Adrenal gland (tissue), 12 donors: ENCODE measurements around the gene NAP1L4. TPM values are rescaled to one million over a fixed set of nuclear protein-coding genes. Genes with fewer than 3 reads are reported as not detected.

ENCODE experiments used
- DNase-seq, 7 donors: peaks; one replicate each; pipeline ENCODE4 v3.0.0-alpha.2; 2019 to 2020
- H3K27ac ChIP-seq, 5 donors: fragments of 200-600 bp; sonication (generic) in 4 of 5; 1 replicate in 3 of 5; 2 replicates in 2 of 5; pipeline versions ENCODE4 v1.5.1 to v1.8.0; 2016 to 2020; ENCODE audit warnings: mild to moderate bottlenecking in 1 of 5
- H3K27me3 ChIP-seq: fragments of 200-600 bp; 2 replicates; pipeline ENCODE4 v1.8.0; 2021
- H3K36me3 ChIP-seq, 2 donors: fragments of 200-600 bp; replicated peaks in 1 of 2; 1 replicate in 1 of 2; 2 replicates in 1 of 2; pipeline versions ENCODE4 v1.5.1 to v1.8.0; 2018 to 2022
- H3K4me1 ChIP-seq, 2 donors: fragments of 200-600 bp; replicated peaks in 1 of 2; 1 replicate in 1 of 2; 2 replicates in 1 of 2; pipeline versions ENCODE4 v1.5.1 to v1.8.0; 2018 to 2021
- H3K4me3 ChIP-seq, 4 donors: fragments of 200-600 bp; sonication (generic) in 3 of 4; one replicate each; pipeline ENCODE4 v1.5.1; 2016 to 2018
- H3K9me3 ChIP-seq, 3 donors: fragments of 200-600 bp; sonication (generic) in 1 of 3; replicated peaks in 1 of 3; 1 replicate in 2 of 3; 2 replicates in 1 of 3; pipeline versions ENCODE4 v1.5.1 to v1.8.0; 2016 to 2021
- CTCF ChIP-seq, 6 experiments: fragments of 450-650 bp in 4 of 6; fragments of 200-600 bp in 2 of 6; sonication (generic) in 1 of 6; IDR thresholded peaks; 1 replicate in 5 of 6; 2 replicates in 1 of 6; pipeline versions ENCODE4 v1.5.1 to v1.8.0; 2016 to 2021; ENCODE audit warnings: antibody characterized with exemption in 6 of 6, mild to moderate bottlenecking in 2 of 6, moderate library complexity in 1 of 6
- POLR2A ChIP-seq, 2 donors: fragments of 450-650 bp; IDR thresholded peaks; one replicate each; pipeline ENCODE4 v1.6.1; 2017; ENCODE audit warnings: antibody characterized with exemption in 2 of 2, mild to moderate bottlenecking in 2 of 2, moderate library complexity in 1 of 2
- WGBS, 4 donors: extraction: QIAGEN DNeasy Blood & Tissue Kit in 2 of 4; methylation state at CpG; one replicate each; pipeline versions ENCODE4 v1.1.5 to v1.1.7; 2013 to 2017; 5-methylcytosine and 5-hydroxymethylcytosine counted together
- intact Hi-C, 2 donors: fragments of 100-400 bp; cut with DNase I; formaldehyde crosslinking; loops; one replicate each; pipeline versions ENCODE4 v1.14.1 to v1.15.0; 2022 to 2023
- polyA plus RNA-seq, 3 donors: library from polyadenylated mRNA; stranded (reverse); fragments of 200-250 nt in 2 of 3; fragments of 350-450 nt in 1 of 3; fragmentation: Illumina TruSeq in 1 of 3; extraction: RNeasy Lipid Tissue Mini Kit (QIAGEN cat#74804) in 1 of 3; gene quantifications; one replicate each; pipeline ENCODE4 v1.2.3, GENCODE V29; 2013 to 2014
- total RNA-seq, 9 donors: library from RNA; depleted of rRNA in 4 of 9; stranded (reverse); fragments of >200 nt in 4 of 9; fragments of 120-200 nt in 1 of 9; fragmentation: NEBNext Ultra II Directional in 1 of 9; extraction: Animal tissue kit (Norgen Biotek cat#: 25700) in 1 of 9; gene quantifications; one replicate each; pipeline versions ENCODE4 v1.1.0 to v1.2.4, GENCODE V29; 2013 to 2023
- donor health status: healthy with polysubstance abuse.
- donor health status: Bipolar disorder and iron deficiency.
- donor health status: DM: yes; HTN: yes; CAD: no.
- donor health status: DM: no; HTN: no; CAD: no.
- donor health status: DM: no; HTN: no; CAD: no.
- donor health status: DM: yes; HTN: yes; CAD: no.

The NAP1L4 gene
- total and polyA plus RNA-seq, 12 donors: 39.7 to 128 (median 79.9) TPM

DNA sequence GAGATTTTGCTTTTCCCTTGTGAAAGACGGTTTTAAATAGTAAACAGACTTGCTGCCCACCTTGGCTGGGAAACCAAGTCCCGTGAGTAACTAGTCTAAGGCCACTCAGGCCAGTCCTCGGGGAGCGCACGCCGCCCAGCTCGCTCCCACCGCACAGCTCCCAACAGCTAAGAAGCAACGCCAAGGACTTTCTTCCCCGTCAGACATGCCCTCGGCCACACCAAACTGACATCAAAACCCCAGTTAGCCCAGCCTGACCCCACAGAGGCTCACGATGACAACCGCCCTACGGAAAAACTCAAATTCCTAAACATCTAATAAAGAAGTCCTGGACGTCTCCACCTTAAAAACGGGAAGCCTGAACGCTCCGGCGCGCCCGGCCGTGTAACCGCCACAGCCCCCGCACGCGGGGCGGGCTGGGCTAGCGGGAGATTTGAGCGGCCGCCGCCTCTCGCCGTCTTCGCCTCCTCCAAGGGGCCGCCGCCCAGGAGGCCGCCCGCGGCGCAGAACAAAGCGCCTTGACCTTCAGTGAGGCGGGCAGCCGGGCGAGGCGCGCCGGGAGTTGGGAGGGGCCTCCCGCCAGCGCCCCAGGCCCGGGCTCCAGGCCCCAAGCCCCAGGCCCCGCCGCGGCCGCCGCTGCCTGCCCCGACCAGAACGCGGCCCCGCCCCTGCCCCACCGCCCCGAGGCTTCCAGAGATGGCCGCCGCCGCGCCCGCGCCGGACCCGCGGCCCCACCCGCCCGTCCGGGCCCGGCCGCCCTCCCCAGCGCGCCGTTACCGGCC, 486 bp downstream of the NAP1L4 start:
- H3K4me3 ChIP-seq: peak overlapping the region; percentile 21 to 96 (median 82)
- intact Hi-C loops: no loop called here
- peak overlapping the region; percentile 66 to 99 (median 92) for H3K27ac ChIP-seq
- H3K4me1 ChIP-seq: peaks cover 16 to 47% of the 10 kb centered on the region in 2 donors
- DNase-seq: peak in 6 of 7 donors; percentile 54 to 62 (median 60)
- H3K9me3 ChIP-seq: no peaks in the 10 kb centered on the region
- peak; percentile 21 to 44 for TF ChIP-seq POLR2A (IDR thresholded peaks at IDR 0.05)
- TF ChIP-seq CTCF (IDR thresholded peaks at IDR 0.05): peak in 1 of 6 experiments; percentile 7
- no peaks in the 10 kb centered on the region for H3K36me3 ChIP-seq
- 0 to 1% (median 0%) methylated on average over 14 to 79 of the region's 79 CpGs for WGBS, 4 donors
- no peaks in the 10 kb centered on the region for H3K27me3 ChIP-seq

GRCh38 chr11:2990617-2991451, 1.3 kb downstream of the NAP1L4 start:
- H3K4me1 ChIP-seq: peaks cover 16 to 54% of the 10 kb centered on the region in 2 donors
- peak in 2 of 7 donors; percentile 21 to 55 for DNase-seq

DNA sequence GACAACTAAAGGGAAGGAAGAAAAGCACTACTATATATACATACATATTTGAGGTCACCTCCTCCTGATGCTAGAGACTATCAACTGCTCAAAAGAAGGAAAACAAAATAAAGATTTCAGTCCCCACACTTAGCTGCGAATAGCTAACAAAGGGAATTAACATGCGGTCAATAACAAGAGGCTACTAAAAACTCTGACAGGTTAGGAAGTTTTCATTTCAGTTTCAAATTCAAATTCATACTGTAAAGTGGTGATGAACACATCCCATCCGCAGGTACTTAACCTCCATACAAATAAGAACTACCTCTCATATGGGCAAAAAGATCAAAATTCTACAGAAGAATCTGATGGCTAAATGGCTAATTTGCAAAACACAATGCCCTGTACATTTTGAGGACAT, 2.6 kb downstream of the NAP1L4 start:
- H3K9me3 ChIP-seq: no peaks in the 10 kb centered on the region
- H3K27ac ChIP-seq: no peak overlapping the region
- H3K36me3 ChIP-seq: no peaks in the 10 kb centered on the region
- intact Hi-C loops: no loop called here
- no peaks in the 10 kb centered on the region for H3K27me3 ChIP-seq
- H3K4me3 ChIP-seq: no peak overlapping the region
- TF ChIP-seq POLR2A (IDR thresholded peaks at IDR 0.05) (no peak), CTCF (IDR thresholded peaks at IDR 0.05) (no peak)
- 43 to 51% (median 50%) methylated on average over 3 of the region's 3 CpGs for WGBS, 4 donors
- H3K4me1 ChIP-seq: peaks cover 16 to 65% of the 10 kb centered on the region in 2 donors
- DNase-seq: no peak

More at GRCh38 chr11:2990617-2991451, 1.3 kb downstream of the NAP1L4 start:
- intact Hi-C loops: no loop called here
- Histone ChIP-seq H3K36me3 (no peaks in the 10 kb centered on the region), H3K27ac (peak overlapping the region; percentile 66 to 99 (median 92)), H3K4me3 (peak overlapping the region in 3 of 4 donors; percentile 69 to 96 (median 96)), H3K27me3 (no peaks in the 10 kb centered on the region), H3K9me3 (no peaks in the 10 kb centered on the region)
- 3 to 11% (median 5%) methylated on average over 17 of the region's 17 CpGs for WGBS, 4 donors
- TF ChIP-seq POLR2A (IDR thresholded peaks at IDR 0.05) (no peak), CTCF (IDR thresholded peaks at IDR 0.05) (no peak)

- H3K9me3 ChIP-seq: no peaks in the 10 kb centered on the region
- TF ChIP-seq CTCF (IDR thresholded peaks at IDR 0.05) (no peak), POLR2A (IDR thresholded peaks at IDR 0.05) (no peak)
- 46 to 62% (median 53%) methylated on average over 4 of the region's 4 CpGs for WGBS, 4 donors
- no peaks in the 10 kb centered on the region for H3K36me3 ChIP-seq
- no peak overlapping the region for H3K27ac ChIP-seq
- H3K27me3 ChIP-seq: no peaks in the 10 kb centered on the region
- H3K4me3 ChIP-seq: no peak overlapping the region
- peaks cover 16 to 65% of the 10 kb centered on the region in 2 donors for H3K4me1 ChIP-seq
- intact Hi-C loops: no loop called here
- no peak for DNase-seq
Measured at GRCh38 chr11:2989006-2989405, 3.1 kb downstream of the NAP1L4 start.
